IPS DF 4.7 (cell line): ENCODE data around the gene KCNIP4.

ENCODE experiments used
- DNase-seq: peaks from one replicate; pipeline ENCODE4 v3.0.0-alpha.2; 2013; ENCODE audit warnings: low spot score; ENCODE audit errors: extremely low read depth

Gene KCNIP4

DNA sequence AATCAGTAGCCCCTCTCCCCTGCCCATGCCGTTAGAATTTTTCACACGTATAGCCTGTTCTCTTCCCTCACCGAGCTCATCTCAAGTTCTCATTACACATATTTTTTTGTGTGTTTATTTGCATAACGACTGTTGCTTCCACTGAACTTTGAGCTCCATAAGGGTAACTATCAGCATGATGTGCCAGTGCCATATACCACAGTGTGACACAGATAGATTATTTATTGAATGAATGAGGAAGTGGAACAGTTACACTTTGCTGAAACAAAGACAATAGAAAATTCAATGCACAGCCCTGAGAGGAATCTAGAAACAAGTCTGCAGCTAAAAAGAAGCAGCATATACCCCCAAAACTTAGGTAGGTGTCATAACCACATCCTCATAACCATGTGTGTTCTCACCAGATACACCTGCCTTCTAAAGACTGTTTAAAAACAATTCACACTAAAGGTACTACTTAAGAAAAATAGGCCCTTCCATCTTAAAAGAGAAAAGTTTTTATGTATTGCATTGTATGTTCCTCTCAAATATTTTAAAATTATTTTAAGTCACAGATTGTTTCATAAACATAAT, 858.4 kb downstream of the KCNIP4 start:
- no peak for DNase-seq

DNA sequence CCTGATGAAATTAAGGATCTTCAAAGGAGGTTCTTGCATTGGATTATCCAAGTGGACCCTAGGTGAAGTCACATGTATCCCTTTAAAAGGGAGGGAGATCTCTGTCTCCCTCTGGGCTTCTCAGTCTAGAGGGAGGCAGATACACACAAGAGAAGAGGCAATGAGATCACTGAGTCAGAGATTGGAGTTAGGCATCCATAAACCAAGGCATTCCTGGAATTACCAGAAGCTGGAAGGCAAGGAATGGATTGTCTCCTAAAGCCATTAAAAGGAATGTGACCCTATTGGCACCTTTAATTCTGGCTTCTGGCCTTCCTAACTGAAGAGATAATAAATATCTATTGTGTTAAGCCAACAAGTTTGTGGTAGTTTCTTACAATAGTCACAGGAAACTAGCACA, 865.2 kb downstream of the KCNIP4 start:
- DNase-seq: no peak

DNA sequence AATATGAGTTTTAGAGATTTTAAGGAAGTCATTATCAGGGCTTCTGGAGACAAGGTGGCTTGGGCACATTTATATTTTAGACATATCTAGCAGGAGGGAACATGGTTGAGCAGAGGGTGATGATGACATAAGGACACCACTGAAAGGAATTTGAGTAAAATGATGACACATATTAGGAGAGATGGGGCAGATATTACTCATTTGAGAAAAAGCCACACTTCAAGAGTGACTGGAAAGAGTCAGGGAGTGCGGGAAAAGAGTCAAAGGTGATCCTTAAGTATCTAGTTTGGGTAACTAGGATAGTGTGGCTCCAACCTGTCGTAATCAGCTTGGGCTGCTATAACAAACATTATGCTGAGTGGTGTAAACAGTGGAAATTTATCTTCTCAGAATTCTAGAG, 870.6 kb downstream of the KCNIP4 start:
- DNase-seq: no peak

DNA sequence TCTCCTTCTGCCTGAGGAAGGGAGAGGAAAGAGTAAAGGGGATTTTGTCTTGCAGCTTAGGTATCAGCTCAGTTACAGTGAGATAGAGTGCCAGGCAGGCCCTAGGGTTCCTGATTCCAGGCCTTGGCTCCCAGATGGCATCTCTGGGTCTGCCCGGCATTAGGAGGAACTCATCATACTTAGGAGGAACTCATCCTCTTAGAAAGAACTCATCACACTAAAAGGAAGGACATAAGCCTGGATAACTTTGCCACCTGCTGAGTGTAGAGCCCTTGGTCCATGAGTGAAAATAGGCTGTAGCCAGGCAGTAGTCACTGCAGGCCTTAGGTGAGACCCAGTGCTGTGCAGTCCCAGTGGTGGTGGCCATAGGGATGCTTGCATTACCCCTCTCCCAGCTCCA, 881.2 kb downstream of the KCNIP4 start:
- DNase-seq: no peak

DNA sequence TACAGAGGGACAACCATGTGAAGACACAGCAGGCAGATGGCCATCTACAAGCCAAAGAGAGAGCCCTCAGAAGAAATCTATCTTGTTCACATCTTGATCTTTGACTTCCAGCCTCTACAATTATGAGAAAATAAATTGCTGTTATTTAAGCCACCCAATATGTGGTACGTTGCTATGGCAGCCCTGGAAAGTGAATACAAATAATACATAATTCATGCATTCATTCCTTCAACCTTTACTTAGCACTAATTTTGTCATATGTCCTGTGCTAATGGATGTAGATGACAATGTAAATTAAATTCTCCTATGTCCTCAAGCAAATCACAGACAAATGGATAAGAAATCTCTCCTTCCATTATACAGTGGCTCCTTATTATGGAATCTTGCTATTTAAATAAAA, 886.7 kb downstream of the KCNIP4 start:
- no peak for DNase-seq

DNA sequence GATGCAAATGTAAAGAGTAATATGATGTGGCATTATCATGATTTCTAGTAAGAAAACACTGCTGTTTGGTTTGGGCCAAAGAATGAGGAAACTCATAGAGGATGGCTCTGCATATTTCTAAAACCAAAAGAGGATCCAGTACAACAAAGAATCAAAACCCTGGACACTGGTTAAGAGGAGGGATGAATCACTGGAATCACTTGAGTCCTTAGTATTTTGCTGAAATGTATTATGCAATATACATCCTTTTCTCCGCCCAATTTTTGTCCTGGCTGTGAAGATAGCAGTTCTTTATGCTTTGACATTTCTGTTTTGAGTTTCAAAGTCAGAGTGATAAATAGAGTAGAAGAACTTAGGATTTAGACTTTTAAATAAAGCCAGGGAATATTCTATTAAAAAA, 902.4 kb downstream of the KCNIP4 start:
- no peak for DNase-seq

DNA sequence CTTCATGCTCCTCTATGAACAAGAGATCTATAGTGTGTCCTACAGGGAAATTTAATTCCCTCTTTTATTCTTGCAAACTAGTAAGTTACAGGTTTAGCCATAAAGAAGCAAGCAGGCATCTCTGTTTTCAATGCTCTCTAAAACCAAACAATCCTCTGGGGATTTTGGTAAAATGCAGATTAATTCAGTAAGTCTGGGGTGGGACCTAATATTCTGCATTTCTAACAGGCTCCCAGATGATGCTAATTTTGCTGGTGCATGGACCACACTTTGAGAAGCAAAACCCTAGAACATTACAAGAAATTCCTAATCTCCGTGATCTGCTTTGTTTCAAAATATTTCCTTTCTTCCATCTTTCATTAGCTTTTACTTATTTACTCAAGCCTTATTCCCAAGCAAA, 903.5 kb downstream of the KCNIP4 start:
- DNase-seq: no peak

DNA sequence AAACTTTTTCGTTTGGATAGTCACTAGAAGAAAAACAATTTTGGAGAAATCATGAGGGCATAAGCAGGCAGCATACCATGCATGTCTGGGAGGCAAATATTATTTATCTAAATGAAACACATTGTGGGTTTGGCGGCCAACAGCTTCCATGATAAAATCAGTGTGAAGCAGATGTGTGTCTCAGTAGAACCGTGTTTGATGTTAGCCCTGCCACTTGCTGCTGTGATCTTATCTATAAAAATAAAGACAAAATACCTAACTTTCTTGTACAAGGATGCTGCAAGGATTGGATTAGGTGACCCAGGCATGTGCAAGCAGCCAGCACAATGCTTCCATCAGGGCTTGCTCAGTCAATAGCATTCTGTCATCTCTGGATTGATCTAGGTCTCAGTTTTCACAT, 906.9 kb downstream of the KCNIP4 start:
- no peak for DNase-seq

DNA sequence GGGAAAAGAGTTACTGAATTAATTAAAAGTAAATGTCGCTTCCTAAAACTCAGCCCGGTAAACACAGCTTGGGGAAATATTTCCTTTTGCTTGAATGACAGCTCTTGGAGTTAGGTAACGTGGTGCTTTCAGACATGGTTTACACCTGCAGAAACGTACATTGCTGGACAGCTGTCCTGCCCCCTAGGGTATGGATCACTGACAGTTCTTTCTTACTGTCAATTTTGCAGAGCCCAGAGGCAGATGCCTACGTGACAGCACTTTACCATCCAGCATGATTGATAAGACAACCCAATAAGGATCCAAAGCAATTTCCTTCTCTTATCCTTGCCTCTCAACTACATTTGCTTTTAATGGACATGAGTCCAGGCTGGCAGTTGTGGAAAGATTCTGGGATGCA, 913.8 kb downstream of the KCNIP4 start:
- no peak for DNase-seq

DNA sequence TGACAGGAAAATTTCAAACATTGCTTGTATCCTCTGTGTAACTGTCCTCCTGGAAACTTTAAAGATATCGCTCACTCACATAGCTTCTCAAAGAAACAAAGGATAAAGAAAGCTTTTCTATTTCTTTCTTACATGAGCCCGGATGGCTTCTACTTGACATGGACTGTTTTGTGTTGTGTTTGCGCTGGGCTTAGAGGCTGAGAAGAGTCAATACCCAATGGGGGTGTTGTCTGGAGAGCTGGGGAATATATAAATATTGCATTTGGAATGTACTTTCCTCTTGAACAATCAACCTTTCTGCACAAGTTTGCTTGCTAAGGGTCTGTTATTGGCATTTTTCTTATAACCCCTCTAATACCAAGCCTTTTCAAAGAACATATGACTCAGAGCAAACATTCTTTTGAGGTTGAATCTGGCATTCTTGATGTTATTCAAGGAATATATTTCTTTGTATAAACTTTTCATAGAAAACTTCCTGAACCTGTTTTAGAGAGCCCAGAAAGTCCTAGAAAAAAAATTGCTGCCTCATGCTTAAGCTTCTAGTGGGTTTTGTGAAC, 916.4 kb downstream of the KCNIP4 start:
- no peak for DNase-seq

DNA sequence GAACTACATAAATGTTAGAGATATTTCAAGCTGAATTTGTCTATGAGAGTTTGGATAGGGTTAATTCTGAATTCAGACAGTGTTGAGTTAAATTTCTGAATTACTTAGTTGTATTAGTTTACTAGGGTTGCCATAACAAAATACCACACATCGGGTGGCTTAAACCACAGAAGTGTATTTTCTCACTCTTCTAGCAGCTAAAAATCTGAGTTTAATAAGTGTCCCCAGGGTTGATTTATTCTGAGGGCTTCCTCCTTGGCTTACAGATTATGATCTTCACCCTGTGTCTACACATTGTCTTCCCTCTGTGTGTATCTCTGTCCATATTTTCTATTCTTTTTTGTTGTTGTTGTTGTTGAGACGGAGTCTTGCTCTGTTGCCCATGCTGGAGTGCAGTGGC, 929.8 kb downstream of the KCNIP4 start:
- DNase-seq: no peak

DNA sequence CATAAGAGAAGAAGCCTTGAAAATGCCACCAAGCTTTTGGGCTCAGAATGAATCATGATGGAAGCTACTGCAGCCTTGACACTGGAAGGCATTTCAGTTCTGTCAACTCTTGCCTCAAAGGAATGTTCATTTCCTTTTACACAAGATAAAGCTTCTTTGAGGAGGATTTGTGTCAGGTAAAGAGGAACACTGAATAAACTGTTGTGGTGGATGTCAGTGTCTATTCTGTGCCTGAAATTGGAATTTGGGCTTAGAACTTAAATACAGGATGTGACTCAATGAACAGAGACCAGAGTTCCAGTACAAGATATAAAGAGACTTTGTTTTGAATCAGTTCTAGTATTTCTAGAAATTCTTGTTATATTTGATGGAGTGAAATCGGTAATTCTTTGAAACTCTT, 935.1 kb downstream of the KCNIP4 start:
- DNase-seq: no peak

DNA sequence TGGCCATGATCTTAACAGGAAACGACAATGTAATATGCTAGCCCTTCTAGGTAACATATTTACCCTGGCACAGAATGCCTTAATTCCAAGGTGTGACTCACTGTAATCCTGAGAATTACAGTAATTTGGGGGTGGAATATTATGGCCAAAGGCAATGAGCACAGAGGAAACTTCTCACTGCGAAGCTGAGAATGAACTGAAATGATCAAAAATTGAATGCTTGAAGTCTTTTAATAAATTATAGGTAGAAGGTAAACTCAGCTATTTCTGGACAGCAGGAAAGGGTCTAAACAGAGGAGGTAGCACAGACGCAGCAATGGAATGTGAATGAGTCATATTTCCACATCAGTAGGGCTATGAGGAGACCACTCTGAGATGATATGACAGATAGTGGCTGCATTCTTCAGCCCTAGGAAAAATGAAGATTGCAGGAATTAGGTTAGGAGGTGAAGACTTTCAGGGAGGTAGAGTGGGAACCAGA, 935.7 kb downstream of the KCNIP4 start:
- DNase-seq: no peak

DNA sequence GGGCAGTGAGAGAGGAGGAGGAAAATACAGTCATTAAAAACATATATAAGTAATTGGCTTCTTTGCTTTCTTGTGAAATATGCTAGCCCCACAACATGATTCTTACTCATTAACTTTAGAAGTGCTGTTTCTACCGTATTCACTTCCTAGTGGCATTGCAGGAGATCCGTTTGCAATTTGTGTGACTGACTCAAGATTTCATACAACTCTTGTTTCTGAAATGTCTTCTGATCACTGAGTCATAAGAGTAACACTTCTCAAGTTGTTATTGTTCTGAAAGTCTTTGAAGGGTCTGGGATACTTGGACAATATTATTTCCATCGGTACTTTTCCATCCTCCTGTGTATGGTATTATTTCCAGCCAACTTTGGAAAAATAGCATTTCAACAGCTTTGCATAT, 937.5 kb downstream of the KCNIP4 start:
- no peak for DNase-seq

DNA sequence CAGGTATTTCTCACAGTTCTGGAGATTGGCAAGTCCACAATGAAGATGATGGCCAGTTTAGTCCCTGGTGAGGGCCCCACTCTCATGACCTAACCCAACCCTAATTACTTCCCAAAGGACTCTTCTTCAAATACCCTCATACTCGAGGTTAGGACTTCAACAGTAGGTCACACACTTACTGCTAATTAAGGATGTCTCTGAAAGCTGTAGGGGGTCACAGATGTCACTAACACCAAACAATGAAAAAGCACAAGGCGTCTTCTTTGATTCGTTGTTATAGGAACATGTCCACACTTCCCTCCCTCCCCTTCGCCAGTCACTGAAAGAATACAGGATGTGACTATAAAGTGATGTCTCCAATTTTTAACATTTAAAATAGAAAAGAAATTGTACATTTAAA, 938.6 kb downstream of the KCNIP4 start:
- no peak for DNase-seq

DNA sequence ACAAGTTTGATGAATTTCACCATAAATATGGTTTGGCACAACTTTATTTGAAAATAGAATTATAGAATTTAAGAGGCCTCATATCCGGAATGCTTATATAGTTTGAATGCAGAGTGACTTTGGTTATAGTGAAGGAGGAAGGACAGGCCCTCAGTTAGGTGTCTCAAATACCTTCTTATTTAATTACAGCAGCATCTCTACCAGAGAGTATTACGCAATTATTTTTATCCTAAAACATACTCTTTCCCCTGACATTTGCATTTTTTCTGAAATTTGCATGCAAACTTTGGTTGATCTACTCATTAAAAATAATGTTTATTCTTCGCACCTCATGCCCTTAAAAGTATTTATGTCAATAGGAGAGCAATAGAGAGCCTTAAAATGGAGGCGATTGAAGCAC, 942.9 kb downstream of the KCNIP4 start:
- DNase-seq: no peak

DNA sequence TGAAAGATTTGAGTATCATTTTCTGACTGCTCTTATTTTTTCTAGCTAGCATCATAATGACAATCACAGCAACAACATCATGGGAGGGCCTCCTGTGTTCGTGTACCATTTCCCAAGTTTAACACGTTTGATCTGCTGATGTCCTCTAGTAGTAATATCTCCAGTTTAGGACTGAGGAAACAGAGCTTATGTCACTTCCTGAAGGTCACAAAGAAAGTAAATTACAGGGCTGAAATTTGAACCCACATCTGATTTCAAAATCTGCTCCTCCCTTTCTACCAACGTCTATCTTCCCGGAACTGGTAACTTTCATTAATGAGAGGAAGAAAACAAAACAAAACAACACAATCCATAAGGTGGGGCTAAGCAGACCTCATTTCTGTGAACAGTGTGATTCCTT, 945.6 kb downstream of the KCNIP4 start:
- DNase-seq: no peak

DNA sequence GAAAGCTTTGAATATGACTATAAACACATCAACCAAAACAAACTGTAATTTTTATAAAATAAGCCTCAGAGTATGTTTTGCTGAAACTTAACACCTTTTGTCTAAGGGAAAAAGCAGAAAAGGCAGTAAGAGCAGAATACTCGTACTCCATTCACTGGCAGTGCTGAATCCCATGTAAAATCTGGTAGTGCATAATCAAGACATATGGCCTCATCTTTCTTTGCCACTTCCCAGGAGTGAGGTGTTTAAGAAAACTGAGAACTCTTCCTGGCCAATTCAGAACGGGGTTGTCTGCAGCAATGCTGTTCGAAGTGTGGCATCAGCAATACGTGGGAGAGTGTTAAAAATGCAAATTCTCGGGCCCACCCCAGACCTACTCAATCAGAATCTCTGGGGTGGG, 946.3 kb downstream of the KCNIP4 start:
- no peak for DNase-seq

DNA sequence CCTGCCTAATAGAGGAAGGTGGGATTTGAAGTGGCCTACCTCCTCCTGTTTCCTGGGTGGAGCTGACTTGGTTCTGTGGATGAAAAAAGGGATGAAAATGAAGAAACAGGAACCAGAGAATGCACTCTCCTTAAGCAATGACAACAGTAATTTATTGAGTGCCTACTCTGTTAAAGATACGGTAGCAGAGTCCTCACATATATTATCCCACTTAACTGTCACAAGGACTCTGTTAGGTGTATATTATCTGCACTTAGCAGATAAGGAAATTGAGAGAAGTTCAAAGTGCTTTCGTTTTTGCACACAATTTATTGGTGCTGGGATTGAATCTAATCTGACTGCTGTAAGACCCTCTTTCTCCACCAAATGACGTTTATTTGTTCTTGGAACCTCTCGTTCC, 947.1 kb downstream of the KCNIP4 start:
- no peak for DNase-seq

DNA sequence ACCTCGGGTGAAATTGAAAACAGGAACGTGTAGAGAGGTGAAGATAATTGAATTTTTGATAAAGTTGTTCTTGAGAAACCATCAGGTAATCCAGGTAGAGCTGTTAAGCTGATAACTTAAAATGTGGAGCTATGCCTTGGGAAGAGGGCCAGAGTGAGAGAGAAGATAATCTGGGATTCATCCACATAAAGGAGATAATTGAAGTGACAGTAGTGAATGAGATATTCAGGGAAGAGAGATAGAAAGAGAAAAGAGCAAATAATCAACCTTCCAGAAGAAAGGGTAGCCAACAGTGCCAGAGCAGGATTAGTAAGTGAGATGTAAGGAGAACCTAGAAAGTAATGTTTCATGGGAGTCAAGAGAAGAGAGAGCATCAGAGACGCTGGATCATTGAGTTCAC, 950.7 kb downstream of the KCNIP4 start:
- no peak for DNase-seq

DNA sequence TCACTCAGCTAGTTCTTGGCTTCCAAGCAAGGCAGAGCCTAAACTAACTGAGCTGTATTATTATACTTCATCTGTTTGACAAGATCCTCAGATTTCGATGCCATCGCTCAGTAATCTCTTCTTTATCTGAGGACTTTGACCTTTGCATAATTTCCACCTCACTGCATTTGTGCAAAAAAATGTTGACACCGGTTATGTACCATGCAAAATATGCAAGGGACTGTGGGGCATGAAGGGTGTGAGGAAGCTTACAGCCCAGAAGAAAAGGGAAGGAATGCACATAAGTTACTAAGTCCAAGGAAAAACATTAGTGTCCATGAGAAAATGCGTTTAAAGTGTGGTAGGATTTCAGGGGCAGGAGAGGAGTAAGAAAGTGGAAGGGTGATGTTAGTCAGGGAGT, 953.0 kb downstream of the KCNIP4 start:
- no peak for DNase-seq

DNA sequence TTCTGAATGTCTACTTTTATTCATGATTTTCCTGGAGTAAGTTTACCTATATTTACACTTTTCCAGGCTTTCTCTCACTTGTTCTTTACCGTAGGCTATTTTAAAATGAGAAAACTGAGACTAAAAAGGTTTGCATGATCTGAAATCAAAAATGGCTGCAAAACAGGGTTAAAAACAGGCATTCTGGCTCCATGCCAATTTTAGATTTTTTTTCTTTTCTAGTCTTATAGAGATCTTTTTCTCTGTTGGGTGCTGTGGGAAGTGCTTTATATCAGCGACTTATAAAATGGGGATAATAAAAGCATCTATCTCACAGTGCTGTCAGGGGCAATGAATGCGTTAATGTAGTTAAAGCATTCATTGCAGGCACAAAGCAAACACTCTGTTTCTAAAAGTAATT, 953.6 kb downstream of the KCNIP4 start:
- no peak for DNase-seq

DNA sequence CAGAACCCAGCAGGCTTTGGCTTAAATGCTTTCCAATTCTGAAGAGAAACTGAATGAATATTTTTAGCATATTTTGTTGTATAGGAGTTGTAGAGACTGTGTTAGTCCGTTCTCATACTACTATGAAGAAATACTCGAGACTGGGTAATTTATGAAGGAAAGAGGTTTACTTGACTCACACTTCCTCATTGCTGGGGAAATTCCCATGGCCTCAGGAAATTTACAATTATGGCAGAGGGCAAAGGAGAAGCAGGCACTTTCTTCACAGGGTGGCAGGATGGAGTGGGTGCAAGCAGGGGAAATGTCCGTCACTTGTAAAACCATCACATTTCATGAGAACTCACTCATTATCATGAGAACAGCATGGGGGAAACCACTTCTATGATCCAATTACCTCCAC, 956.6 kb downstream of the KCNIP4 start:
- no peak for DNase-seq

DNA sequence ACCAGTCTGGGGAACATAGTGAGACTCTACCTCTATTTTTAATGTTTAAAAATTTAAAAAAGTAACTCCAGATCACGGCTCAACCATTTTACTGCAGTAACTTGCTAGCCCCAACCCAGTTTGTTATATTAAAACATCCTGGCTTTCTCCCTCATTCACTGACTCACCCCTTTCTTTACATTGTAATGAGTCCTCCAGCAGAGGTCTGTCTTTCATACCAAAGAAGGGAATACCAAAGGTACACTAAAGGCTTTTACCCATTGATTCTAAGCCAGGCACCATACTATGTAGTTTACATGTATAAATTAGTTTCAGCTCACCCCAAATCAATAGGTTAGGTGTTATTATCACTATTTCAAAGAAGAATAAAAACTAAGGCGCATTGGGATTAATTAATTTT, 961.4 kb downstream of the KCNIP4 start:
- DNase-seq: no peak
